HG03378 (cell line): ENCODE results near the gene FOXN3.
"Not testable (repeated sequence)": the region's sequence is repeated elsewhere in the genome, so short reads cannot be mapped to it uniquely, and the experiment has no call there.

ENCODE experiments used
- ATAC-seq: cut with Tn5 transposase; IDR thresholded peaks from one replicate; pipeline ENCODE4 v1.9.1; 2021; ENCODE audit warnings: mild to moderate bottlenecking, moderate library complexity; ENCODE audit not compliant: unreplicated experiment

FOXN3 gene

DNA sequence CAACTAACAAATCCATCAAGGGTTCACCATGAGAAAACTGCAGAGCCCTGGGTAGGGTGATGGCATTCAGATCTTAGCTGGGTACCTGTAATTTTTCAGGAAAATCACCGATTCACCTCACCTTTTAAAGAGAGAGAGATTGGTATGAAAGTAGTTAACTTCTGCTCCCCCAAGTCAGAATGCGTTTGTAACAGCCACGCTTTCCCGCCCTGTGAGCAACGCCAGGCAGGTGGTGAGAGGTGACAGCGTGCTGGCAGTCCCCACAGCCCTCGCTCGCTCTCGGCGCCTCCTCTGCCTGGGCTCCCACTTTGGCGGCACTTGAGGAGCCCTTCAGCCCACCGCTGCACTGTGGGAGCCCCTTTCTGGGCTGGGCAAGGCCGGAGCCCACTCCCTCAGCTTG lies 305.8 kb downstream of the FOXN3 start:
- not testable (repeated sequence) for ATAC-seq

DNA sequence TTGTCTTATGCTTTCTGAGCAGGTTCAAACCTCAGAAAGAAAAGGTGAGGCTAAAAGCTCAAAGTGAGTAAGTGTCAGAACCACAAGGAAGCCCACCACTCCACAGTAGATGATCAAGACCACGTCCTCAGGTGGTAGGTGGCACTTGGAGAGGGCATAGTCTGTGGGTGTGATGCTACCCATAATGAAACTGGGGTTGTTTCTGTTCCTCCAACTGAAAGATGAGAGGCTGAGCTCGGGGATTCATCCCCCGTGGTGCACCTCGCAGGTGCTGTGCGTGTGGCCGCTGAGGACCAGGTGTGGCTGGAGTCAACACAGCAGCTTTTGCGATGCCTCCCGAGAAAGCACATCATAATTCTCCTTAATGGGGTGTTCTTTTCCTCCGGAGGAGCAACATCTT lies 306.9 kb downstream of the FOXN3 start:
- ATAC-seq, result no peak

GRCh38 chr14:89108608-89109007 lies 308.4 kb downstream of the FOXN3 start:
- ATAC-seq, result no peak

- no peak for ATAC-seq
Observed at GRCh38 chr14:89107626-89108025, 309.4 kb downstream of the FOXN3 start.
